ENCODE measurements around the gene MBTPS2.

The MBTPS2 gene

DNA sequence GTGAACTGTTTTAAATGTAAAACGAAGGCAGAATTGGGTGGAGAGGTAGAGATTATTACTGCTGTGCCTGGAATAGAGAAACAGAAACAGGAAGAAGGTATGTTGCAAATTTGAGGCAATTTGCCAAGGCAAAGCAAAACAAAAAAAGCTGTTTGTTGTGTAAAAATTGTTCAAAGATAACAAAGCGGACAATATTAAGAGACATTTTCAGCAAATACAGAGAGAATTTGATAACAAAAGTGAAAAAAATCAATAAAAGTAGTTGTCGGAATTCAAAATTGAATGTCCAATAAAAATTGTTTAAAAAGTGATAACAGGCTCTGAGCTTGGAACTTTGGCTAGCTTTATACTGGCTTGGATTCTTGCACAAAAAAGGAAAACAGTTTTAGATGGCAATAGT lies 86.7 kb downstream of the MBTPS2 start:
- Histone ChIP-seq H3K36me3 (ENCODE audit: control insufficient read depth, insufficient read depth, low read length) (no peaks in the 10 kb centered on the region), H3K4me3 (ENCODE audit: low read length) (no peak overlapping the region), H3K9ac (ENCODE audit: low read length) (no peak overlapping the region), H3K4me1 (ENCODE audit: control insufficient read depth, insufficient read depth, low read length) (no peaks in the 10 kb centered on the region), H3K27ac (ENCODE audit: low read depth, low read length) (no peak overlapping the region), H3K27me3 (ENCODE audit: control insufficient read depth, insufficient read depth, low read length) (no peaks in the 10 kb centered on the region)

DNA sequence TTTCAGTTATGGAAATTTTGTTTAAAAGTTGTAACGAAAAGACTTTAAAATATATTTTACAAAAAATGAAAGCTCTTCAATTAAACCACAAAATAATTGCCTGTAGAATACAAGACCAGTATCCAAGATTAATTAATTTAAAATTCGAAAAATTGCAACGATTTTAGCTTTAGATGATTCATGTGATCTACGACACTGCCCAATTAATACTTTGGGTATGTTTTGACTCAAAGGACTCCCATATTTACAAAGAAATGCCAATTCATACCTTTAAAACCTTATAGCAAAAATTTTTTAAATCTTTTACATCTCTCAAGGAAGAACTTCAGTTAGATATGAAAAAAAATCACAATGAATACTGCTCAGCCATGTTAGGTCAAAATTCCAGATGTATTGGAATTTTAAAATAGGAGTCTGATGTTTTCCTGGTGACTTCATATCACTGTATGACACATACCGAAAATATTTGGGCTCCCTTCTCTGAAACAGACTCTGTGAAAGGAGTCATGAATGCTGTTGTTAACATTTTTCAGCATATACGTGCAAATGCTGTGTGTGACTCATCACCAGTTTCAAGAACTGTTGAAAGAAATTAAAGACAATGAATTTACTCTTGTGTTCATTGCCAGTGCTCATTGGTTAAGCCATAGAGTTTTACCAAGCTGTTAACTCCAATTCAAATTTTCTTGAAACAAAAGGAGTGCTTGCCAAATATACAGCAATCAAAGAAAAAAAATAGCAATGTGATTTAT lies 87.3 kb downstream of the MBTPS2 start:
- Histone ChIP-seq H3K4me1 (ENCODE audit: control insufficient read depth, insufficient read depth, low read length) (no peaks in the 10 kb centered on the region), H3K27ac (ENCODE audit: low read depth, low read length) (no peak overlapping the region), H3K4me3 (ENCODE audit: low read length) (no peak overlapping the region), H3K9ac (ENCODE audit: low read length) (no peak overlapping the region), H3K27me3 (ENCODE audit: control insufficient read depth, insufficient read depth, low read length) (no peaks in the 10 kb centered on the region), H3K36me3 (ENCODE audit: control insufficient read depth, insufficient read depth, low read length) (no peaks in the 10 kb centered on the region)

GRCh38 chrX:21929209-21929608 lies 89.8 kb downstream of the MBTPS2 start:
- no peaks in the 10 kb centered on the region for H3K4me1 ChIP-seq (ENCODE audit: control insufficient read depth, insufficient read depth, low read length)
- no peaks in the 10 kb centered on the region for H3K36me3 ChIP-seq (ENCODE audit: control insufficient read depth, insufficient read depth, low read length)
- H3K27me3 ChIP-seq (ENCODE audit: control insufficient read depth, insufficient read depth, low read length): no peaks in the 10 kb centered on the region
- H3K9ac ChIP-seq (ENCODE audit: low read length): no peak overlapping the region
- no peak overlapping the region for H3K27ac ChIP-seq (ENCODE audit: low read depth, low read length)
- no peak overlapping the region for H3K4me3 ChIP-seq (ENCODE audit: low read length)

- H3K27me3 ChIP-seq (ENCODE audit: control insufficient read depth, insufficient read depth, low read length): no peaks in the 10 kb centered on the region
- H3K27ac ChIP-seq (ENCODE audit: low read depth, low read length): no peak overlapping the region
- no peaks in the 10 kb centered on the region for H3K4me1 ChIP-seq (ENCODE audit: control insufficient read depth, insufficient read depth, low read length)
- no peak overlapping the region for H3K9ac ChIP-seq (ENCODE audit: low read length)
- no peaks in the 10 kb centered on the region for H3K36me3 ChIP-seq (ENCODE audit: control insufficient read depth, insufficient read depth, low read length)
- no peak overlapping the region for H3K4me3 ChIP-seq (ENCODE audit: low read length)
Observed at GRCh38 chrX:21930986-21931385, 91.6 kb downstream of the MBTPS2 start.

DNA sequence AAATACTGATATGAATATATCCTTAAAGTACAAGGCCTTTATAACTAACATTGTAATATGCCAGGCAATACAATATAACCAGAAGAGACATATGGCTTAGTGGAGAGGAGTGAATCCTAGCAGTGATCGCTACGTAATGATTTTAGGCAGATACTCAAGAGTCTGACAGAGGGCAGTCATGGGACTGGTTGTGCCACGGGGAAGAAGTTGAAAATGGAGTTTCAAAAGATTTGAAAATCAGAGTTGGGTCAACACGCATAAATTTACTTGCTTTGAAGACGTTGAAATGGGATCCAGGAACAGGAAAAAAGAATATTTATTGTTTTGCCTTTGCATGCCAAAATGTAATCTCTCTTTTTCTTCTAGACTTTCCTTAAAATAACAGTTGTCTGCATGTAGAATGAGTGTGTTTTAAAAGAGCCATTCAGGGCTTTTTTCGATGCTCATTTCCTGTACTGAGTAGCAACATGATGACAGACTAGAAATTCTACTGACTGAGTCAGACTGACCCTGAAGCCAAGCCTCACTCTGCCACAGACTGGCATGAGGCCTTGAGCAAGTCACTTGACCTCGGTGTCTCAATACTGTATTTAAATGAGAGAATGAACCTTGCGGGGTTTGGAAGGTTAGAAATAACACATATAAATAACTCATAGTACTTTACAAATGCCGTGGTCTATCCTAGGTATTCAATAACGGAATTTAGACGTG lies 93.0 kb downstream of the MBTPS2 start:
- H3K27ac ChIP-seq (ENCODE audit: low read depth, low read length): no peak overlapping the region

DNA sequence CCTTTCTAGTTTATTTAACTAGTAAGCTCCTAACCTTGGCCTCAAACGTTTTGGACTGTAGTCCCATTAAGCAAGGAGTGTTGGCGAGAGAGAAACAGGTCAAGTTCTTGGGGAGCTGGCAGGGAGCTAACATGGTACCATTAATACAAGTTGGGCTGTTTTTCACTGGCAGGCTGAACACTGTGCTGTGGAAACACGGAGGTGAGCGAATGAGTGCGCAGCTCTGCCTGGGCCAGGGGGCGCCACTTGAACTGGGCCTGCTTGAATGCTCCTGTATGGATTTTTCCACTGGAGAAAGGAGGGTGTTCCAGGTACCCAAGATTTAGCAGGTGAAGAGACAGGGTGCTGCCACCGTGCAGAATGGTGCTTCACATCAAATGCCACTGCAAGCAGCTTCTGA lies 93.7 kb downstream of the MBTPS2 start:
- Histone ChIP-seq H3K4me1 (ENCODE audit: control insufficient read depth, insufficient read depth, low read length) (no peaks in the 10 kb centered on the region), H3K27ac (ENCODE audit: low read depth, low read length) (no peak overlapping the region), H3K36me3 (ENCODE audit: control insufficient read depth, insufficient read depth, low read length) (no peaks in the 10 kb centered on the region), H3K27me3 (ENCODE audit: control insufficient read depth, insufficient read depth, low read length) (no peaks in the 10 kb centered on the region), H3K9ac (ENCODE audit: low read length) (no peak overlapping the region), H3K4me3 (ENCODE audit: low read length) (no peak overlapping the region)

More for the DNA sequence above, 93.0 kb downstream of the MBTPS2 start:
- Histone ChIP-seq H3K4me3 (ENCODE audit: low read length) (no peak overlapping the region), H3K27me3 (ENCODE audit: control insufficient read depth, insufficient read depth, low read length) (no peaks in the 10 kb centered on the region), H3K36me3 (ENCODE audit: control insufficient read depth, insufficient read depth, low read length) (no peaks in the 10 kb centered on the region), H3K4me1 (ENCODE audit: control insufficient read depth, insufficient read depth, low read length) (no peaks in the 10 kb centered on the region), H3K9ac (ENCODE audit: low read length) (no peak overlapping the region)

DNA sequence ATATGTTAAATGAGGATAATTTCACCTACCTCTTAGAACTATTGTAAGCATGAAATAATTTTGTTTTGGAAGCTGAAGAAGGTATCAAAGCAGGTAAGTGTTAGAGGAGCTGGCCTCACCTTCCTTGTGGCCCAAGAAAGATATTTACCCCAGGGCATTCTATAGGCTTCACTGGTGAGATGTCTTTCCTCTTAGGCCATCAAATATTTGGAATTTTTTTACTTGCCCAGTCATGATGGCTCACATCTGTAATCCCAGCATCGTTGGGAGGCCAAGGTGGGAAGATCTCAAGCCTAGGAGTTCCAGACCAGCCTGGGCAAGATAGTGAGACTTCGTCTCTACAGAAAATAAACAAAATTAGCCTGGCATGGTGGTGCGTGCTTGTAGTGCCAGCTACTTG lies 95.0 kb downstream of the MBTPS2 start:
- Histone ChIP-seq H3K4me1 (ENCODE audit: control insufficient read depth, insufficient read depth, low read length) (no peaks in the 10 kb centered on the region), H3K36me3 (ENCODE audit: control insufficient read depth, insufficient read depth, low read length) (no peaks in the 10 kb centered on the region), H3K9ac (ENCODE audit: low read length) (no peak overlapping the region), H3K27ac (ENCODE audit: low read depth, low read length) (no peak overlapping the region), H3K4me3 (ENCODE audit: low read length) (no peak overlapping the region), H3K27me3 (ENCODE audit: control insufficient read depth, insufficient read depth, low read length) (no peaks in the 10 kb centered on the region)
